Left renal cortex interstitium (tissue), 4 donors: ENCODE measurements around the gene ASRGL1. TPM values are rescaled to one million over a fixed set of nuclear protein-coding genes. Genes with fewer than 3 reads are reported as not detected.
"Not testable (repeated sequence)": the region's sequence is repeated elsewhere in the genome, so short reads cannot be mapped to it uniquely, and the experiment has no call there.

Experiments used
- DNase-seq, 4 donors: peaks; one replicate each; pipeline ENCODE4 v3.0.0-alpha.2; 2013; ENCODE audit warnings: low read depth in 4 of 4, low spot score in 2 of 4, missing footprints in 1 of 4
- polyA plus RNA-seq, 4 donors: library from polyadenylated mRNA; unstranded; fragments of 120-200 nt; gene quantifications; one replicate each; pipeline ENCODE4 v1.2.1, GENCODE V29; 2013; ENCODE audit not compliant: insufficient read length in 4 of 4

The ASRGL1 gene
- polyA plus RNA-seq, 4 donors: 43.2 to 74.6 (median 55.0) TPM

- DNase-seq: no peak
Measured at GRCh38 chr11:62352355-62353336, 15.4 kb downstream of the ASRGL1 start.

GRCh38 chr11:62353841-62354240 is 16.6 kb downstream of the ASRGL1 start:
- DNase-seq: no peak

DNA sequence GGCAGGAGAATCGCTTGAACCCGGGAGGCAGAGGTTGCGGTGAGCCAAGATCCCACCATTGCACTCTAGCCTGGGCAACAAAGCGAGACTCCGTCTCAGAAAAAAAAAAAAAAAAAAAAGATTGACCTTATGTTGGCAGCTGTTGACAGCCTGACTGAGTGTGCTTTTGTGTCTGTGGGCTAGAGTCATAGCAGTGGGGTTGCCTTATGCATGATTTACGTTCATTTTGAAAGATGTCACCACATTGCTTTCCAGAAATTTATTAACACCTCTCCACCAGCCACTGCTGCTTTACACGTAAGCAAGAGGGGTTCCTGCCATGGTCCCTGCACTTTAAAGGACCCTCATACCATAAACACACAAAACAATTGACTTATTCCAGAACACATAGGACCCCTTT is 21.0 kb downstream of the ASRGL1 start:
- DNase-seq: no peak

DNA sequence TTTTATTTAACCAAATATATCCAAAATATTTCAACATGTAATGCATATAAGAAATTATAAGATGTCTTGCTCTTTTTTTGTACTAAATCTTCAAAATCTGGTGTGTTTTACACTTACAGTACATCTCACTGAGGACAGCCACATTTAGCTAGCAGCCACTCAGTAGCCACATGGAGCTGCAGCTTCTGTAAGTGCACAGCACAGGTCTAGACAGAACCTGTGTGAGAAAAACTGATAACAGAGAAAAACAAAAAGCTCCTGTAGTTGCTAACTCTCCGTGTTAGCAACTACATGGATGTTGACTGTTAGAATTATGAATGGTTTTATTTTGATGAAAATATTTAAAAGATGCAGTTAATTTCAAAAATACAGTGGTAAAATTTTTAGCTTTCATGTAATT is 22.2 kb downstream of the ASRGL1 start:
- DNase-seq: no peak

DNA sequence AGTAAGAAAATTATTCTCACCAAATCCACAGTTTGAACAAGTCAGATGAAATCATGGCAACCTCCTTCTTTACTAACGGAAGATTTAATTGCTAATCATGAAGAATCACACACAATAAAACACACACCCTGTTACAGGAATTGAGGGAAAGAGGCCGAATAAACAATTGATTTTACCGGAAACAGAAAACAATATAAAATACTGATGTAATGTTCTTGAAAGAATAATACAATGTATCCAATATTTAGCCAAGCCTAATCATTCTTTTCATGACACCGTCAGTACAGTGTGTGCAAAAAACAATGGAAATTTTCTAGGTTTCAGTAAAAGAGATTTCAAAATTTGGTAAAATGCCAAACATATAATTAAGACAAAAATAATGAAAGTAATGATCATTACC is 23.4 kb downstream of the ASRGL1 start:
- no peak for DNase-seq

DNA sequence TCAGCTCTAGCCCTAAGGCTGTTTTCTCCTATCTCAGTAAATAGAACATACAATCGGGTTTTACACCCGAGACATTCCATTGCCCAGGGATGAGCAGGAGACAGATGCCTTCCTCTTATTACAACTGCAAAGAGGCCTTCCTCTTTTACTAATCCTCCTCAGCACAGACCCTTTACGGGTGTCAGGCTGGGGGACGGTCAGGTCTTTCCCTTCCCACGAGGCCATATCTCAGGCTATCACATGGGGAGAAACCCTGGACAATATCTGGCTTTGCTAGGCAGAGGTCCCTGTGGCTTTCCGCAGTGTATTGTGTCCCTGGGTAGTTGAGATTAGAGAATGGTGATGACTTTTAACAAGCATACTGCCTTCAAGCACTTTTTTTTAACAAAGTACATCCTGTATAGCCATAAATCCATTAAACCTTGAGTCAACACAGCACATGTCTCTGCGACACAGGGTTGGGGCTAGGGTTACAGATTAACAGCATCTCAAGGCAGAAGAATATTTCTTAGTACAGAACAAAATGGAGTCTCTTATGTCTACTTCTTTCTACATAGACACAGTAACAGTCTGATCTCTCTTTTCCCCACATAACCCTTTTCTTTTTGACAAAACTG is 31.7 kb downstream of the ASRGL1 start:
- not testable (repeated sequence) for DNase-seq

- no peak for DNase-seq
Measured at GRCh38 chr11:62370743-62371440, 33.6 kb downstream of the ASRGL1 start.

DNA sequence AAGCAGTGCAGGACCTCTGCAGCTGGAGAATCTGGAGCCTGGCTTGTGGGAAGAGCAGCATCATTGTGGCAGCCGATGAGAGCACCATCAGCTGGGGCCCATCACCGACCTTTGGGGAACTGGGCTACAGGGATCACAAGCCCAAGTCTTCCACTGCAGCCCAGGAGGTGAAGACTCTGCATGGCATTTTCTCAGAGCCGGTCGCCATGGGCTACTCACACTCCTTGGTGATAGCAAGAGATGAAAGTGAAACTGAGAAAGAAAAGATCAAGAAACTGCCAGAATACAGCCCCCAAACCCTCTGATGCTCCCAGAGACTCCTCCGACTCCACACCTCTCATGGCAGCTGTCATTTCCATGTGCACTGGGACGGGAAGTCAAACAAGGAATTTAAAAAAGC is 35.6 kb downstream of the ASRGL1 start:
- no peak for DNase-seq

GRCh38 chr11:62373464-62374119 is 36.3 kb downstream of the ASRGL1 start:
- DNase-seq: no peak

- DNase-seq: no peak
Measured at GRCh38 chr11:62374801-62375200, 37.6 kb downstream of the ASRGL1 start.

GRCh38 chr11:62378459-62379063 is 41.3 kb downstream of the ASRGL1 start:
- peak in 1 of 4 donors; percentile 43 for DNase-seq

DNA sequence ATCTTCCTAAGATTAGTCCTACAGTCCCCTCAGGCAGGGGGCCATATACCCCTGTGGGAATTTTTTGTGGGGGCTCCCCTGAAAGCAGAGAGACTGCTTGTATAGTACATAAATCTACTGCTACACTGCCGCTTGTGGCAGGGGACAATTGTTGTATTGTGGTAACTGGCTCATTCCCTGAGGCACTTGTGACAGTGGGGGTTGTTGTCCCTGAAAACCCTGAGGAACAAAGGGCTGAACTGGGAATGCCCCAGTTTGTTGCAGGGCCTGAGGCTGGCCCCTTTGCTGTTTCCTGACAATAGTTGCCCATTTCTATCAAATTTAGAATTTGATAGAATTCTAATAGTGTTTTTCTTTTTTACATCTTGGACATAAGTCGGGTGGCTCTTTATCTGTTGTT is 42.3 kb downstream of the ASRGL1 start:
- DNase-seq: not testable (repeated sequence)

DNA sequence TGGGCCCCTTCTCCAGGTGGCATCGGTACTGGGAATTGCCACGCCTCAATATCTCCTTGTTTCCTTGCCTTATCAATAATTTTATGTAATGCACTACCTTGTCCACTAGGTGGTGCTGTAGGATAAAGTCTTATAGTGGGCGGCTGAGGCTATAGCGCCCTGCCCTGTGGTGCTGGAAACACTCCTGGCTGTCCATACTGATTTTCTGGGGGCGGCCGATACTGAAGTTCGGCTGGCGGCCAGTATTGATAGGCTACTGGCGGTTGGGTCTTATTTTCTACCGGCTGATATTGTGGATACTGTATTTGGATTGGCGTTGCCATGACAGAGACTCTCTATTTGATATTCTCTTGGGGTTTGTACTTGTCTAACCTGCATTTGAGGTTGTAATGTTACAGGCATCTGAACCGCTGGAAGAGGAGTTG is 43.6 kb downstream of the ASRGL1 start:
- peak in 2 of 4 donors; percentile 48 to 55 for DNase-seq

DNA sequence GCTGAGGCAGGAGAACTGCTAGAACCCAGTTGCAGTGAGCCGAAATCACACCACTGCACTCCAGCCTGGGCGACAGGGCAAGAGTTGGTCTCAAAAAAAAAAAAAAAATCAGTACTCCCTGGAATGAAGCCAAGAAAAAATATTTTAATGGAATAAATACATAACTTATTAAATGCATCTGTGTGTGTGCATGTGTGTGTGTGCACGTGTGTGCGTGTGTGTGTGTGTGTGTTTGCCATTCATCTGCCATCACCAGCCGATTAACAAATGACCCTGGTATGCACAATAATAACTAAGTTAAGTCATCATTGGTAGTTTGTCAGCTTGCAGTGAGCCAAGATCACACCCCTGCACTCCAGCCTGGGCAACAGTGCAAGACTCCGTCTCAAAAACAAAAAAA is 46.6 kb downstream of the ASRGL1 start:
- no peak for DNase-seq

DNA sequence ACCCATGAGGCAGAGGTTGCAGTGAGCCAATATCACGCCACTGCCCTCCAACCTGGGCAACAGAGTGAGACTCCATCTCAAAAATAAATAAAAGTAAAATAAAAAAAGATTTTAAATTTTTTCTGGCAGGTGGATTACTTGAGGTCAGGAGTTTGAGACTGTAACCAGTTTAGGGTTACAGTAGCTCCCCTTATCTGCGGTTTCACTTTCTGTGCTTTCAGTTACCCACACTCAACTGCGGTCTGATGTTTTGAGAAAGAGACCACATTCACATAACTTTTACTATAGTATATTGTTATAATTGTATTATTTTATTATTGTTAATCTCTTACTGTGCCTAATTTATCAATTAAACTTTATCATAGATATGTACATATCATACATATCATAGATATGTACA is 48.8 kb downstream of the ASRGL1 start:
- DNase-seq: not testable (repeated sequence)

DNA sequence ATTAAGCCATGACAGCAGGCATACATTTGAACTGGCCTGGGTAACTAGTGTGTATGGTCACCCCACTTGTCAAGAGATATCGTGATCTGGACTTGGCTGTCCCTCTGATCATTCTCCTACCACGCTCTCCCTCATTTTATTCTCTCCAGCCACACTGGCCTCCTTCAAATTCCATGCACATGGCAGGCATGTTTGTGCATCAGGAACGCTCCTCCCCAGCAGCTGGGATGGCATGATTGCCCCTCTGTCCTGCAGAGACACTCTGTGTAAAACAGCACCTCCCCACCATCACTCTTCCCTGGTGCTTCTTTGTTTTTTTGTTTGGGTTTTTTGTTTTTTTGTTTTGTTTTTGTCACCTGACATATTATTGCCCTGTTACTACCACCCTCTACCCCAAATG is 50.1 kb downstream of the ASRGL1 start:
- no peak for DNase-seq

DNA sequence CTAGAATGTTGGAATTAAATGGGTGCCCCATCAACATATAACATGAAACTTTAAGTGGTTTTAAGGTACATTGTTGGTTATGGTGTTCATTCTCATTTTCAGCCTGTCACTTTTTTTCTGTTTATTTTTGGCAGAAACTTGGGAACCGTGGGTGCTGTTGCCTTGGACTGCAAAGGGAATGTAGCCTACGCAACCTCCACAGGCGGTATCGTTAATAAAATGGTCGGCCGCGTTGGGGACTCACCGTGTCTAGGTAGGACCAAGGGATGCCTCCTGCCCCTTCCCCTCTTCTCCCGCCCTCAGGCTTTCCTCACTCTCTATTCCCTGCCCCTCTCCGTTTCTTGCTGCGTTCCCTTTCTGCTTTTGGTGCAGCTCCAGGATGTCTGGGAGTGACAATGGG is 51.8 kb downstream of the ASRGL1 start:
- no peak for DNase-seq

GRCh38 chr11:62390237-62390636 is 53.0 kb downstream of the ASRGL1 start:
- DNase-seq: no peak

GRCh38 chr11:62390722-62391121 is 53.5 kb downstream of the ASRGL1 start:
- no peak for DNase-seq
